ENCODE results near the gene UBL5.
"Not testable (repeated sequence)": the region's sequence is repeated elsewhere in the genome, so short reads cannot be mapped to it uniquely, and the experiment has no call there.

DNA sequence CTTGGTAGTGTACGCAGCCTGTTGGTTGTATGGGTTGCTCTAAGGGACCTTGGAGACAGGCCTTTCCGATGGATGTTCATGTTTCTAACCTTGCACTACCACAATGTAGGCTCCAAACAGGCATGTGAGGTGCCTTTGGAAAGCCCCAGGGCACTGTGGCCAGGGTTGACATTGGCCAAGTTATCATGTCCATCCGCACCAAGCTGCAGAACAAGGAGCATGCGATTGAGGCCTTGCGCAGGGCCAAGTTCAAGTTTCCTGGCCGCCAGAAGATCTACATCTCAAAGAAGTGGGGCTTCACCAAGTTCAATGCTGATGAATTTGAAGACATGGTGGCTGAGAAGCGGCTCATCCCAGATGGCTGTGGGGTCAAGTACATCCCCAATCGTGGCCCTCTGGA, 7.7 kb upstream of the UBL5 start:
- TF ChIP-seq, protein P1, sequence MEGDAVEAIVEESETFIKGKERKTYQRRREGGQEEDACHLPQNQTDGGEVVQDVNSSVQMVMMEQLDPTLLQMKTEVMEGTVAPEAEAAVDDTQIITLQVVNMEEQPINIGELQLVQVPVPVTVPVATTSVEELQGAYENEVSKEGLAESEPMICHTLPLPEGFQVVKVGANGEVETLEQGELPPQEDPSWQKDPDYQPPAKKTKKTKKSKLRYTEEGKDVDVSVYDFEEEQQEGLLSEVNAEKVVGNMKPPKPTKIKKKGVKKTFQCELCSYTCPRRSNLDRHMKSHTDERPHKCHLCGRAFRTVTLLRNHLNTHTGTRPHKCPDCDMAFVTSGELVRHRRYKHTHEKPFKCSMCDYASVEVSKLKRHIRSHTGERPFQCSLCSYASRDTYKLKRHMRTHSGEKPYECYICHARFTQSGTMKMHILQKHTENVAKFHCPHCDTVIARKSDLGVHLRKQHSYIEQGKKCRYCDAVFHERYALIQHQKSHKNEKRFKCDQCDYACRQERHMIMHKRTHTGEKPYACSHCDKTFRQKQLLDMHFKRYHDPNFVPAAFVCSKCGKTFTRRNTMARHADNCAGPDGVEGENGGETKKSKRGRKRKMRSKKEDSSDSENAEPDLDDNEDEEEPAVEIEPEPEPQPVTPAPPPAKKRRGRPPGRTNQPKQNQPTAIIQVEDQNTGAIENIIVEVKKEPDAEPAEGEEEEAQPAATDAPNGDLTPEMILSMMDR (IDR thresholded peaks at IDR 0.05; ENCODE audit: insufficient read depth, low read depth, low read length), result not testable (repeated sequence)
- not testable (repeated sequence) for TF ChIP-seq EZH2 (IDR thresholded peaks at IDR 0.05; ENCODE audit: insufficient read depth, low read length)

Data from astrocyte (in vitro differentiated cells and primary cell).